AG04449 (cell line): ENCODE data around the gene OPRPN.

Experiments
- CTCF ChIA-PET: fragments of 350-600 bp; formaldehyde crosslinking; extraction: SDS; loops from one replicate; lab custom pipeline; 2021; ENCODE audit warnings: antibody characterized with exemption; lab: Yijun Ruan, JAX
- POLR2A ChIA-PET: fragments of 400-600, 350-600 bp; formaldehyde crosslinking; extraction: SDS; loops from one replicate; lab custom pipeline; 2020; ENCODE audit warnings: antibody characterized with exemption, inconsistent platforms; lab: Yijun Ruan, JAX
- DNase-seq: peaks from one replicate; pipeline ENCODE4 v3.0.0-alpha.2; 2010; ENCODE audit warnings: low read depth, low spot score
- H3K4me3 ChIP-seq: 2 replicates; pipeline ENCODE4 v1.5.1; 2011; ENCODE audit warnings: low read depth, mild to moderate bottlenecking, control low read depth, low read length
- CTCF ChIP-seq: IDR thresholded peaks from one replicate; pipeline ENCODE4 v1.5.1; 2011; ENCODE audit warnings: mild to moderate bottlenecking, moderate library complexity, low read length, control low read depth, inconsistent platforms; ENCODE audit not compliant: insufficient read depth; ENCODE audit errors: missing control alignments

OPRPN gene

GRCh38 chr4:70397580-70397979 lies at the start of gene OPRPN:
OPRPN (plus strand) TSS chr4:70397940; CDS start chr4:70399286, 1,346 bp downstream.
- no peak within 1 kb of the TSS for H3K4me3 ChIP-seq
- DNase-seq = no peak
- POLR2A ChIA-PET = no interaction called here
- TF ChIP-seq CTCF = no peak
- CTCF ChIA-PET = no interaction called here

GRCh38 chr4:70356185-70356584 lies 41.6 kb upstream of the OPRPN start:
- no peak for TF ChIP-seq CTCF
- DNase-seq = no peak
- ChIA-PET POLR2A (no interaction called here), CTCF (no interaction called here)
- H3K4me3 ChIP-seq = no peak overlapping the region

GRCh38 chr4:70359115-70359661 lies 38.6 kb upstream of the OPRPN start:
- no peak for TF ChIP-seq CTCF
- ChIA-PET POLR2A (no interaction called here), CTCF (no interaction called here)
- no peak overlapping the region for H3K4me3 ChIP-seq
- no peak for DNase-seq

GRCh38 chr4:70360460-70360859 lies 37.3 kb upstream of the OPRPN start, which contains the start of gene SMR3A:
SMR3A (plus strand) TSS chr4:70360760; CDS start chr4:70362116, 1,356 bp downstream.
- H3K4me3 ChIP-seq = no peak within 1 kb of the TSS
- POLR2A ChIA-PET = no interaction called here
- TF ChIP-seq CTCF = no peak
- CTCF ChIA-PET = no interaction called here
- DNase-seq = no peak

- CTCF ChIA-PET = no interaction called here
- no peak overlapping the region for H3K4me3 ChIP-seq
- no peak for DNase-seq
- no peak for TF ChIP-seq CTCF
- POLR2A ChIA-PET = no interaction called here
Measured at GRCh38 chr4:70364002-70364401, 33.7 kb upstream of the OPRPN start.

GRCh38 chr4:70365479-70365878 lies 32.3 kb upstream of the OPRPN start:
- CTCF ChIA-PET = no interaction called here
- POLR2A ChIA-PET = no interaction called here
- H3K4me3 ChIP-seq = no peak overlapping the region
- TF ChIP-seq CTCF = no peak
- DNase-seq = no peak
